MM.1S (cell line): Measurements from ENCODE around the gene ACIN1.

Experiments
- DNase-seq: peaks from one replicate; pipeline ENCODE4 v3.0.0-alpha.2; 2015
- H2AFZ ChIP-seq: fragments of 300-600 bp; sonication (generic); 2 replicates; pipeline ENCODE4 v1.6.0; 2016; ENCODE audit warnings: antibody characterized with exemption, low read length
- H3F3A ChIP-seq: fragments of 300-600 bp; sonication (generic); 2 replicates; pipeline ENCODE4 v1.6.1; 2016; ENCODE audit warnings: mild to moderate bottlenecking, antibody characterized with exemption, low read length, moderate library complexity, mixed read lengths; ENCODE audit not compliant: insufficient read depth
- H3K27ac ChIP-seq: fragments of 300-600 bp; sonication (generic); 2 replicates; pipeline ENCODE4 v1.5.1; 2016; ENCODE audit warnings: mild to moderate bottlenecking, low read length
- H3K27me3 ChIP-seq: fragments of 300-600 bp; sonication (generic); replicated peaks from 2 replicates; pipeline ENCODE4 v1.6.0; 2016; ENCODE audit warnings: low read length; ENCODE audit not compliant: insufficient read depth
- H3K36me3 ChIP-seq: fragments of 300-600 bp; sonication (generic); replicated peaks from 2 replicates; pipeline ENCODE4 v1.6.1; 2016; ENCODE audit warnings: mild to moderate bottlenecking, low read length, mixed read lengths; ENCODE audit not compliant: insufficient read depth
- H3K4me1 ChIP-seq: fragments of 300-600 bp; sonication (generic); 2 replicates; pipeline ENCODE4 v1.6.1; 2016; ENCODE audit warnings: low read length, mixed read lengths
- H3K4me2 ChIP-seq: fragments of 300-600 bp; sonication (generic); 2 replicates; pipeline ENCODE4 v1.6.0; 2016; ENCODE audit warnings: low read depth, low read length
- H3K4me3 ChIP-seq: fragments of 300-600 bp; sonication (generic); 2 replicates; pipeline ENCODE4 v1.5.1; 2016; ENCODE audit warnings: low read length, mixed read lengths
- H3K79me2 ChIP-seq: fragments of 300-600 bp; sonication (generic); 2 replicates; pipeline ENCODE4 v1.6.1; 2016; ENCODE audit warnings: mixed run types, low read length, mixed read lengths
- H3K9ac ChIP-seq: fragments of 300-600 bp; sonication (generic); 2 replicates; pipeline ENCODE4 v1.6.1; 2016; ENCODE audit warnings: low read length, mixed read lengths
- H3K9me2 ChIP-seq: fragments of 300-600 bp; sonication (generic); replicated peaks from 2 replicates; pipeline ENCODE4 v1.6.1; 2016; ENCODE audit warnings: mild to moderate bottlenecking, low read length, mixed read lengths; ENCODE audit not compliant: insufficient read depth
- H3K9me3 ChIP-seq: fragments of 300-600 bp; sonication (generic); replicated peaks from 2 replicates; pipeline ENCODE4 v1.6.1; 2016; ENCODE audit warnings: mild to moderate bottlenecking, low read length, mixed read lengths; ENCODE audit not compliant: insufficient read depth
- H4K20me1 ChIP-seq: fragments of 300-600 bp; sonication (generic); 2 replicates; pipeline ENCODE4 v1.6.1; 2016; ENCODE audit warnings: mild to moderate bottlenecking, low read length, moderate library complexity, mixed read lengths; ENCODE audit not compliant: insufficient read depth
- EZH2 ChIP-seq: fragments of 300-600 bp; sonication (generic); optimal IDR thresholded peaks from 2 replicates; pipeline ENCODE3; 2017; ENCODE audit warnings: low read depth, mild to moderate bottlenecking, antibody characterized with exemption, low read length, mixed read lengths
- EZH2phosphoT487 ChIP-seq: fragments of 300-600 bp; sonication (generic); IDR thresholded peaks from 2 replicates; pipeline ENCODE4 v1.6.1; 2018; ENCODE audit warnings: antibody characterized with exemption, low read length
- TF ChIP-seq, protein P1 (sequence below): fragments of 300-600 bp; sonication (generic); IDR thresholded peaks from 2 replicates; pipeline ENCODE4 v1.5.1; 2016; ENCODE audit warnings: antibody characterized with exemption, low read length, mixed read lengths

The ACIN1 gene

DNA sequence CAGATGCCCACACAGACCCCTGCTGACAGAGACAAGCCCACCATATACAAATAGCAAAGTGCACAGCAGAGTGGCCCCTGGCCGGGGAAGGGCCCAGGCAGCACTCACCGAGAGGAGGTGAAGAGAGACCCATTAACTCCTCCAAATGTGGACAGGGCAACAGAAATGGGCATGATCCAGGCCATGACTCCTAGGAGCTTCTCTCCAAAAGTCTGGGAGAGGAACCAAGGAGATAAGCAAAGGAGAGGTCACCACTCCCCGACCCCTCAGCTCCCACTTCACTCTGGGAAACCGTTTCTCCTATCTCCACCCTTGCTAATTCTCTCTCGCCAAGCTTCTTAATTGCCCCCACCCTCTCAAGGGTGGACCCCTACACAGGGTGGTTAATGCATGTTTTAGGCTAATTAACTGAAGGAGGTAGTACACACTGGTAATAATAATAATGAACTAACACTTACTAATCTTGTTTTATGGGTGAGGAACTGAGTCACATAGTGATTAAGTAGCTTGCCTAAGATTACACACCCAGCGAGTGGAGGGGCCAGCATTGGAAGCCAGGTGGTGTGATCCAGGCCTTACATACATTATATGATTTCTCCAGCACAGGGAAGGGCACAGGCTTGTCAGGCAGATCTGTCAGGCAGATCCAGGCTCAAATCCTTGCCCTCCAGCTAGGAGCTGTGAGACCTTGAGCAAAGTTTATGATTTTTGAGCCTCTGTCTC is 43.0 kb upstream of the ACIN1 start:
- no peaks in the 10 kb centered on the region for H3K9me2 ChIP-seq
- H3K79me2 ChIP-seq: no peaks in the 10 kb centered on the region
- no peaks in the 10 kb centered on the region for H3K36me3 ChIP-seq
- H3K27me3 ChIP-seq: no peaks in the 10 kb centered on the region
- H3K27ac ChIP-seq: no peak overlapping the region
- TF ChIP-seq EZH2: no peak
- TF ChIP-seq EZH2phosphoT487: no peak
- TF ChIP-seq, protein P1, sequence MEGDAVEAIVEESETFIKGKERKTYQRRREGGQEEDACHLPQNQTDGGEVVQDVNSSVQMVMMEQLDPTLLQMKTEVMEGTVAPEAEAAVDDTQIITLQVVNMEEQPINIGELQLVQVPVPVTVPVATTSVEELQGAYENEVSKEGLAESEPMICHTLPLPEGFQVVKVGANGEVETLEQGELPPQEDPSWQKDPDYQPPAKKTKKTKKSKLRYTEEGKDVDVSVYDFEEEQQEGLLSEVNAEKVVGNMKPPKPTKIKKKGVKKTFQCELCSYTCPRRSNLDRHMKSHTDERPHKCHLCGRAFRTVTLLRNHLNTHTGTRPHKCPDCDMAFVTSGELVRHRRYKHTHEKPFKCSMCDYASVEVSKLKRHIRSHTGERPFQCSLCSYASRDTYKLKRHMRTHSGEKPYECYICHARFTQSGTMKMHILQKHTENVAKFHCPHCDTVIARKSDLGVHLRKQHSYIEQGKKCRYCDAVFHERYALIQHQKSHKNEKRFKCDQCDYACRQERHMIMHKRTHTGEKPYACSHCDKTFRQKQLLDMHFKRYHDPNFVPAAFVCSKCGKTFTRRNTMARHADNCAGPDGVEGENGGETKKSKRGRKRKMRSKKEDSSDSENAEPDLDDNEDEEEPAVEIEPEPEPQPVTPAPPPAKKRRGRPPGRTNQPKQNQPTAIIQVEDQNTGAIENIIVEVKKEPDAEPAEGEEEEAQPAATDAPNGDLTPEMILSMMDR: no peak
- no peak overlapping the region for H3K4me3 ChIP-seq
- H4K20me1 ChIP-seq: no peaks in the 10 kb centered on the region
- no peaks in the 10 kb centered on the region for H3F3A ChIP-seq
- no peak overlapping the region for H3K9ac ChIP-seq
- H2AFZ ChIP-seq: no peak overlapping the region
- no peaks in the 10 kb centered on the region for H3K9me3 ChIP-seq
- no peaks in the 10 kb centered on the region for H3K4me1 ChIP-seq
- no peak overlapping the region for H3K4me2 ChIP-seq
- DNase-seq: no peak

DNA sequence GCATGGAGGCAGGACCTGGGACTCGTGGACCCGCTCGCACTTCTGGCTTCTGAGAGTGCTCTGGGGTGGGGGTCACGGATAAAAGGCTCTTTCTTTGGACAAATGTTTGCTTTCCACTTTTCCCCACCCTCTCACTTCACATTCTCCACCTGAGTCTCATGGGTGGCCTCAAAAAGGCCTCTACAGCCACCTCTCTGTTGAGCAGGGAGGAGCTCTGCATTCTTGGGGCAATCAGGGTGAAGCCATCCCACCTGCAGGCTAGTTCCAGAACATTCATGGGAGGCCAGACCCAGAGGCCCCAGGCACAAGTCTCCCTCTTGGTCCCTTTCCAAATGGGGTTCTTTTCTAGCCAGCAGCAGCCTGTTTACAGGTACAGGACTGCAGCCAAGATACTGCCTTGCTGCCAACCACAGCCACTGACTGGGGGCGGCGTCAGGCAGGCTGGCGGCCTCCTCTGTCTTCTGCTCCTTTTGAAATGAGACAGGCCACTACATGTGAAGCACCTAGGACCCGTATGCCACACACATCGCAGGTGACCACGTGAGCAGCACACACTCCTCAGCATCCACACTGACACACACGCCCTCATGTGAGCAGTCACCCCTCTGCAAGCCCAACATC is 42.4 kb upstream of the ACIN1 start:
- Histone ChIP-seq H3K4me1 (no peaks in the 10 kb centered on the region), H3K79me2 (no peaks in the 10 kb centered on the region), H3K9ac (no peak overlapping the region), H4K20me1 (no peaks in the 10 kb centered on the region), H3K27ac (no peak overlapping the region), H3K4me3 (no peak overlapping the region), H2AFZ (no peak overlapping the region), H3F3A (no peaks in the 10 kb centered on the region), H3K9me2 (no peaks in the 10 kb centered on the region), H3K27me3 (no peaks in the 10 kb centered on the region), H3K9me3 (no peaks in the 10 kb centered on the region), H3K36me3 (no peaks in the 10 kb centered on the region), H3K4me2 (no peak overlapping the region)
- DNase-seq: no peak
- TF ChIP-seq EZH2phosphoT487 (no peak), EZH2 (no peak)
- TF ChIP-seq, protein P1: no peak

DNA sequence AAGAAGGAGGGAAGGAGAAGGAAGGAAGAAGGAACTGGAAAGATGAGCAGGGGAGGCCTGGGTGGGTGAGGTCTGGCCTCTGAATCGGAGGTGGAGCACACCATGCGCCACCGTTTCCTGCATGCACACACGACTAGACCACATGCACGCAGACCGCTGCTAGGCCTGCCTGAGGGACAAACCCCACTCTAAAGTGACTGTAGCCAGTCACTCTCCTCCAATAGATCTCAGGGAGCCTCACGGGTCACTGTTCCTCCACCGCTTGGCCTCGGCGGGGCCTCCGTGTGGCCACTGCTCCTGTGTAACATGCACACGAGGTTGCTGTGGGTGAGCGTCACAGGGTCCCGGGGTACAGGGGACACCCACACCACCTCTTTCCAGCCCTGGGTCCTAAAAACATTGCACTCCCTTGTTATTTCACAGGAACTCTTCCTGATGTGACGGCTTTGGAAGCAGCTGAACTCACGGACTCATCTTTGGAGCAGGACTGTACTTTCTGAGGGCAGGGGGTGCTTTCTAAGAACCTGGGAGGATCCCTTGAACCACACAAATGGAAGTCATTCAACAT is 41.7 kb upstream of the ACIN1 start:
- Histone ChIP-seq H3K79me2 (no peaks in the 10 kb centered on the region), H3F3A (no peaks in the 10 kb centered on the region), H4K20me1 (no peaks in the 10 kb centered on the region), H3K27ac (no peak overlapping the region), H3K9ac (no peak overlapping the region), H2AFZ (no peak overlapping the region), H3K9me3 (no peaks in the 10 kb centered on the region), H3K4me2 (no peak overlapping the region), H3K9me2 (no peaks in the 10 kb centered on the region), H3K4me3 (no peak overlapping the region), H3K27me3 (no peaks in the 10 kb centered on the region), H3K36me3 (no peaks in the 10 kb centered on the region), H3K4me1 (no peaks in the 10 kb centered on the region)
- TF ChIP-seq EZH2 (no peak), EZH2phosphoT487 (no peak)
- TF ChIP-seq, protein P1: no peak
- no peak for DNase-seq
